ENCODE measurements around the gene BATF3.

DNA sequence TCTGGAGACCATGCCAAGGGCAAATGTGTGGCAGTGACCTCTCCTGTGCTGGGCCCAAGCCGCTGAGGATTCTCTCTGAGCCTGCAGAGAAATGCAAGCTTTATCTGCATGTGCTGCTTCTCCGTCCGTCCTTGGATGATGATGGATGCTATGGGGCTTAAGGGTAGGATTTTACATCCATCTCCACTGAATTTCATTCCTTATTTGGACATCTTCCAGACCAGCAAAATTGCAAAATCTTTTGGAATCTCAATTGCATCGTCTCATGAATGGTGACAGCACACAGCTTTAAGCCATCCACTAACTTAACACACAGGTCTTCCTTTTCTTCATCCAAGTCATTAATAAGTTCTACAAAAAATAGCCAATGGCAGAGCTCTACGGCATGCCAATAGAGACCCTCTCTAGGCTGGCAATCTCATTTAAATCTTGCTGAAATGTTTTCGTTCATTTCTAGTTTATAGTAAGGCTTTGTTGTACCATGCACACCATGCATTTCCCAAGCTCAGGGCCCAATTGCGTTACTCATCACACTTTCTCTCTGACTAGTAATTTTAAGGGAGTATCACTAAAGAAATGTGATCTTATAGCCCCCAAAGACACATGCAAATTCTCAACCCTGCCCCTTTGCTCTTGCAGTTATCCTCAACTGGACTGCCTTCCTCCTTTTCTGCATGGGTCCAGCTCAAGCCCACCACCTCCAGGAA is 11.1 kb downstream of the BATF3 start:
- TF ChIP-seq, protein P1, sequence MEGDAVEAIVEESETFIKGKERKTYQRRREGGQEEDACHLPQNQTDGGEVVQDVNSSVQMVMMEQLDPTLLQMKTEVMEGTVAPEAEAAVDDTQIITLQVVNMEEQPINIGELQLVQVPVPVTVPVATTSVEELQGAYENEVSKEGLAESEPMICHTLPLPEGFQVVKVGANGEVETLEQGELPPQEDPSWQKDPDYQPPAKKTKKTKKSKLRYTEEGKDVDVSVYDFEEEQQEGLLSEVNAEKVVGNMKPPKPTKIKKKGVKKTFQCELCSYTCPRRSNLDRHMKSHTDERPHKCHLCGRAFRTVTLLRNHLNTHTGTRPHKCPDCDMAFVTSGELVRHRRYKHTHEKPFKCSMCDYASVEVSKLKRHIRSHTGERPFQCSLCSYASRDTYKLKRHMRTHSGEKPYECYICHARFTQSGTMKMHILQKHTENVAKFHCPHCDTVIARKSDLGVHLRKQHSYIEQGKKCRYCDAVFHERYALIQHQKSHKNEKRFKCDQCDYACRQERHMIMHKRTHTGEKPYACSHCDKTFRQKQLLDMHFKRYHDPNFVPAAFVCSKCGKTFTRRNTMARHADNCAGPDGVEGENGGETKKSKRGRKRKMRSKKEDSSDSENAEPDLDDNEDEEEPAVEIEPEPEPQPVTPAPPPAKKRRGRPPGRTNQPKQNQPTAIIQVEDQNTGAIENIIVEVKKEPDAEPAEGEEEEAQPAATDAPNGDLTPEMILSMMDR (IDR thresholded peaks at IDR 0.05) = no peak
- no peak for TF ChIP-seq POLR2A (IDR thresholded peaks at IDR 0.05)
